ENCODE data around the gene EEPD1. TPM values are rescaled to one million over a fixed set of nuclear protein-coding genes. Genes with fewer than 3 reads are reported as not detected.
"Not testable (repeated sequence)": the region's sequence is repeated elsewhere in the genome, so short reads cannot be mapped to it uniquely, and the experiment has no call there.

EEPD1 gene
- total RNA-seq, 1 donor from 2014 or later: 18.0 TPM

- peaks cover 17% of the 10 kb centered on the region for H3K36me3 Mint-ChIP-seq
- H3K4me3 Mint-ChIP-seq: no peak overlapping the region
- H3K27me3 Mint-ChIP-seq (ENCODE audit: low read depth): no peaks in the 10 kb centered on the region
- no peaks in the 10 kb centered on the region for H3K9me3 Mint-ChIP-seq
- no peak for DNase-seq (ENCODE audit: low spot score in 2 of 2, unreplicated experiment in 2 of 2)
- TF ChIP-seq CTCF (IDR thresholded peaks at IDR 0.05; ENCODE audit: unreplicated experiment): no peak
- H3K4me1 Mint-ChIP-seq: peaks cover 6% of the 10 kb centered on the region
- H3K27ac Mint-ChIP-seq: peak overlapping the region; percentile 7
These were observed 85.1 kb downstream of the EEPD1 start for GRCh38 chr7:36238138-36238537.

- H3K4me3 Mint-ChIP-seq; H3K27ac Mint-ChIP-seq; H3K27me3 Mint-ChIP-seq (ENCODE audit: low read depth); H3K4me1 Mint-ChIP-seq; H3K36me3 Mint-ChIP-seq; DNase-seq (ENCODE audit: low spot score in 2 of 2, unreplicated experiment in 2 of 2); H3K9me3 Mint-ChIP-seq: not testable (repeated sequence)
These were observed 90.3 kb downstream of the EEPD1 start for GRCh38 chr7:36243356-36243755.

- H3K27ac Mint-ChIP-seq; H3K27me3 Mint-ChIP-seq (ENCODE audit: low read depth); DNase-seq (ENCODE audit: low spot score in 2 of 2, unreplicated experiment in 2 of 2); H3K9me3 Mint-ChIP-seq; H3K4me3 Mint-ChIP-seq; H3K36me3 Mint-ChIP-seq; H3K4me1 Mint-ChIP-seq: not testable (repeated sequence)
These were observed 90.9 kb downstream of the EEPD1 start for GRCh38 chr7:36244001-36244400.

- no peak overlapping the region for H3K4me3 Mint-ChIP-seq
- no peak for DNase-seq (ENCODE audit: low spot score in 2 of 2, unreplicated experiment in 2 of 2)
- H3K27ac Mint-ChIP-seq: no peak overlapping the region
- H3K4me1 Mint-ChIP-seq: no peaks in the 10 kb centered on the region
- TF ChIP-seq CTCF (IDR thresholded peaks at IDR 0.05; ENCODE audit: unreplicated experiment): no peak
- peaks cover 9% of the 10 kb centered on the region for H3K36me3 Mint-ChIP-seq
- no peaks in the 10 kb centered on the region for H3K27me3 Mint-ChIP-seq (ENCODE audit: low read depth)
- no peaks in the 10 kb centered on the region for H3K9me3 Mint-ChIP-seq
These were observed 91.4 kb downstream of the EEPD1 start for GRCh38 chr7:36244429-36244828.

GRCh38 chr7:36245684-36246299 is 92.7 kb downstream of the EEPD1 start:
- no peaks in the 10 kb centered on the region for H3K4me1 Mint-ChIP-seq
- no peak for DNase-seq (ENCODE audit: low spot score in 2 of 2, unreplicated experiment in 2 of 2)
- H3K36me3 Mint-ChIP-seq: peaks cover 5% of the 10 kb centered on the region
- no peaks in the 10 kb centered on the region for H3K27me3 Mint-ChIP-seq (ENCODE audit: low read depth)
- H3K27ac Mint-ChIP-seq: no peak overlapping the region
- H3K4me3 Mint-ChIP-seq: no peak overlapping the region
- TF ChIP-seq CTCF (IDR thresholded peaks at IDR 0.05; ENCODE audit: unreplicated experiment): no peak
- H3K9me3 Mint-ChIP-seq: no peaks in the 10 kb centered on the region

GRCh38 chr7:36249091-36249490 is 96.0 kb downstream of the EEPD1 start:
- TF ChIP-seq CTCF (IDR thresholded peaks at IDR 0.05; ENCODE audit: unreplicated experiment): no peak
- no peaks in the 10 kb centered on the region for H3K27me3 Mint-ChIP-seq (ENCODE audit: low read depth)
- H3K9me3 Mint-ChIP-seq: peaks cover 14% of the 10 kb centered on the region
- H3K36me3 Mint-ChIP-seq: peaks cover 13% of the 10 kb centered on the region
- H3K4me3 Mint-ChIP-seq: no peak overlapping the region
- no peaks in the 10 kb centered on the region for H3K4me1 Mint-ChIP-seq
- no peak for DNase-seq (ENCODE audit: low spot score in 2 of 2, unreplicated experiment in 2 of 2)
- no peak overlapping the region for H3K27ac Mint-ChIP-seq

DNA sequence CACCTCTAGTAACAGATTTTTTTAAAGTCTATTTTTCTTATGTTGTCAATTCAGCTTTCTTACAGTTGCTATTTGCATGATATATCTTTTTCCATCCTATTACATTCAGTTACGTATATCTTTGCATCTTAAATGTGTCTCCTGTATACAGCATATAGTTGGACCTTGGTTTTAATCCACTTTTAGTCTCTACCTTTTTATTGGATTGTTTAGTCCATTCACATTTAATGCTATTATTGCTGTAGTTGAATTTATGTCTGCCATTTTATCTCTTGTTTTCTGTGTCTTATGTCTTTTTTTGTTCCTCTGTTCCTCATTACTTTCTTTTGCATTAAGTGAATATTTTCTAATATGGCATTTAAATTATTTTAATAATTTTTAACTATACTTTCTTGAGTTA is 100.6 kb downstream of the EEPD1 start:
- Mint-ChIP-seq H3K36me3 (peaks cover 42% of the 10 kb centered on the region), H3K9me3 (peaks cover 47% of the 10 kb centered on the region), H3K4me3 (no peak overlapping the region), H3K27ac (no peak overlapping the region), H3K4me1 (peaks cover 11% of the 10 kb centered on the region), H3K27me3 (ENCODE audit: low read depth) (no peaks in the 10 kb centered on the region)
- no peak for DNase-seq (ENCODE audit: low spot score in 2 of 2, unreplicated experiment in 2 of 2)
- TF ChIP-seq CTCF (IDR thresholded peaks at IDR 0.05; ENCODE audit: unreplicated experiment): no peak

DNA sequence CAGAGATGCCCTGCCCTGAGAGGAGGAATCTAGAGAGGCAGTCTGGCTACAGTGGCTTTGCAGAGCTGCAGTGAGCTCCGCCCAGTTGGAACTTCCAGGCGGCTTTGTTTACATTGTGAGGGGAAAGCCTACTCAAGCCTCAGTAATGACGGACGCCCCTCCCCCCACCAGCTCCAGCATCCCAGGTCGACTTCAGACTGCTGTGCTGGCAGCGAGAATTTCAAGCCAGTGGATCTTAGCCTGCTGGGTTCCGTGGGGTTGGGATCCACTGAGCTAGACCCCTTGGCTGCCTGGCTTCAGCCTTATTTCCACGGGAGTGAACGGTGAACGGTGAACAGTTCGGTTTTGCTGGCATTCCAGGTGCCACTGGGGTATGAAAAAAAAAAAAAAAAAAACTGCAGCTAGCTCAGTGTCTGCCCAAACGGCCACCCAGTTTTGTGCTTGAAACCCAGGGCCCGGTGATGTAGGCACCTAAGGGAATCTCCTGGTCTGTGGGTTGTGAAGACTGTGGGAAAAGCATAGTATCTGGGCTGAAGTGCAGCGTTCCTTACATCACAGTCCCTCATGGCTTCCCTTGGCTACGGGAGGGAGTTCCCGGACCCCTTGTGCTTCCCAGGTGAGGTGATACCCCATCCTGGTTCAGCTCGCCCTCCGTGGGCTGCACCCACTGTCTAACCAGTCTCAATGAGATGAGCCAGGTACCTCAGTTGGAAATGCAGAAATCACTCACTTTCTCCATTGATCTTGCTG is 105.6 kb downstream of the EEPD1 start:
- Mint-ChIP-seq H3K27ac (peak overlapping the region; percentile 94), H3K36me3 (peaks cover 31% of the 10 kb centered on the region), H3K9me3 (peaks cover 36% of the 10 kb centered on the region), H3K4me1 (peaks cover 49% of the 10 kb centered on the region), H3K4me3 (peak overlapping the region; percentile 63)
- not testable (repeated sequence) for H3K27me3 Mint-ChIP-seq (ENCODE audit: low read depth)
- peak; percentile 60 to 81 for DNase-seq (ENCODE audit: low spot score in 2 of 2, unreplicated experiment in 2 of 2)

All from mesothelial cell of epicardium (in vitro differentiated cells).